IPS-18a (cell line): ENCODE data around the gene CD200R1.

Source experiments
- H3K27ac ChIP-seq: one replicate; pipeline ENCODE4 v1.5.1; 2013; ENCODE audit warnings: low read length
- H3K27me3 ChIP-seq: one replicate; pipeline ENCODE4 v1.6.1; 2013; ENCODE audit warnings: mild to moderate bottlenecking, low read length; ENCODE audit not compliant: control insufficient read depth, insufficient read depth
- H3K36me3 ChIP-seq: one replicate; pipeline ENCODE4 v1.6.1; 2013; ENCODE audit warnings: low read depth, low read length; ENCODE audit not compliant: control insufficient read depth
- H3K4me1 ChIP-seq: one replicate; pipeline ENCODE4 v1.6.1; 2013; ENCODE audit warnings: low read depth, low read length; ENCODE audit not compliant: control insufficient read depth
- H3K4me3 ChIP-seq: one replicate; pipeline ENCODE4 v1.5.1; 2013; ENCODE audit warnings: low read length
- H3K9ac ChIP-seq: one replicate; pipeline ENCODE4 v1.6.1; 2013; ENCODE audit warnings: mild to moderate bottlenecking, low read length, moderate library complexity
- H3K9me3 ChIP-seq: one replicate; pipeline ENCODE4 v1.6.1; 2013; ENCODE audit warnings: low read depth, low read length; ENCODE audit not compliant: control insufficient read depth

The CD200R1 gene

GRCh38 chr3:112995800-112996199 lies 20.9 kb upstream of the CD200R1 start:
- no peaks in the 10 kb centered on the region for H3K9me3 ChIP-seq
- no peak overlapping the region for H3K9ac ChIP-seq
- no peak overlapping the region for H3K27ac ChIP-seq
- H3K27me3 ChIP-seq = no peaks in the 10 kb centered on the region
- H3K4me1 ChIP-seq = peaks cover 7% of the 10 kb centered on the region
- no peak overlapping the region for H3K4me3 ChIP-seq
- peaks cover 29% of the 10 kb centered on the region for H3K36me3 ChIP-seq

GRCh38 chr3:112990672-112991602 lies 16.0 kb upstream of the CD200R1 start, which contains the start of gene GTPBP8:
TSS of gene GTPBP8 (plus strand) at chr3:112990984. CDS start at chr3:112991000, 16 bp downstream.
- Histone ChIP-seq H3K9me3 (no peaks in the 10 kb centered on the region), H3K4me3 (peak within 1 kb of the TSS; percentile 94), H3K27ac (peak within 1 kb of the TSS; percentile 97), H3K36me3 (peaks cover 5% of the 10 kb centered on the region), H3K4me1 (peaks cover 9% of the 10 kb centered on the region), H3K9ac (peak within 1 kb of the TSS; percentile 94), H3K27me3 (no peaks in the 10 kb centered on the region)

- H3K4me1 ChIP-seq = peaks cover 9% of the 10 kb centered on the region
- no peaks in the 10 kb centered on the region for H3K36me3 ChIP-seq
- H3K4me3 ChIP-seq = no peak overlapping the region
- H3K27me3 ChIP-seq = no peaks in the 10 kb centered on the region
- no peak overlapping the region for H3K27ac ChIP-seq
- H3K9me3 ChIP-seq = no peaks in the 10 kb centered on the region
- H3K9ac ChIP-seq = no peak overlapping the region
Observed at GRCh38 chr3:112987710-112988334, 12.9 kb upstream of the CD200R1 start.

GRCh38 chr3:112984485-112984884 lies 9.6 kb upstream of the CD200R1 start:
- H3K4me3 ChIP-seq = no peak overlapping the region
- no peaks in the 10 kb centered on the region for H3K9me3 ChIP-seq
- H3K36me3 ChIP-seq = no peaks in the 10 kb centered on the region
- H3K27ac ChIP-seq = no peak overlapping the region
- no peak overlapping the region for H3K9ac ChIP-seq
- H3K4me1 ChIP-seq = no peaks in the 10 kb centered on the region
- no peaks in the 10 kb centered on the region for H3K27me3 ChIP-seq

GRCh38 chr3:112982710-112983109 lies 7.8 kb upstream of the CD200R1 start:
- Histone ChIP-seq H3K4me1 (peaks cover 3% of the 10 kb centered on the region), H3K4me3 (no peak overlapping the region), H3K27ac (no peak overlapping the region), H3K9me3 (no peaks in the 10 kb centered on the region), H3K27me3 (no peaks in the 10 kb centered on the region), H3K36me3 (no peaks in the 10 kb centered on the region), H3K9ac (no peak overlapping the region)

- Histone ChIP-seq H3K36me3 (no peaks in the 10 kb centered on the region), H3K4me1 (peaks cover 3% of the 10 kb centered on the region), H3K27ac (no peak overlapping the region), H3K9me3 (no peaks in the 10 kb centered on the region), H3K9ac (no peak overlapping the region), H3K4me3 (no peak overlapping the region), H3K27me3 (no peaks in the 10 kb centered on the region)
Observed at GRCh38 chr3:112980080-112980479, 5.2 kb upstream of the CD200R1 start.

GRCh38 chr3:112979244-112979832 lies 4.4 kb upstream of the CD200R1 start:
- no peaks in the 10 kb centered on the region for H3K9me3 ChIP-seq
- no peaks in the 10 kb centered on the region for H3K27me3 ChIP-seq
- no peaks in the 10 kb centered on the region for H3K36me3 ChIP-seq
- H3K27ac ChIP-seq = no peak overlapping the region
- no peak overlapping the region for H3K9ac ChIP-seq
- H3K4me3 ChIP-seq = no peak overlapping the region
- peaks cover 3% of the 10 kb centered on the region for H3K4me1 ChIP-seq

GRCh38 chr3:112976953-112977352 lies 2.0 kb upstream of the CD200R1 start:
- H3K27me3 ChIP-seq = no peaks in the 10 kb centered on the region
- H3K9me3 ChIP-seq = no peaks in the 10 kb centered on the region
- H3K9ac ChIP-seq = no peak overlapping the region
- no peaks in the 10 kb centered on the region for H3K36me3 ChIP-seq
- H3K27ac ChIP-seq = no peak overlapping the region
- peaks cover 3% of the 10 kb centered on the region for H3K4me1 ChIP-seq
- H3K4me3 ChIP-seq = no peak overlapping the region

- H3K36me3 ChIP-seq = no peaks in the 10 kb centered on the region
- H3K27me3 ChIP-seq = no peaks in the 10 kb centered on the region
- H3K27ac ChIP-seq = no peak overlapping the region
- no peaks in the 10 kb centered on the region for H3K9me3 ChIP-seq
- H3K4me1 ChIP-seq = peaks cover 3% of the 10 kb centered on the region
- H3K4me3 ChIP-seq = no peak overlapping the region
- no peak overlapping the region for H3K9ac ChIP-seq
Observed at GRCh38 chr3:112976001-112976400, 1.1 kb upstream of the CD200R1 start.

- H3K27ac ChIP-seq = no peak overlapping the region
- no peaks in the 10 kb centered on the region for H3K9me3 ChIP-seq
- H3K4me1 ChIP-seq = peaks cover 3% of the 10 kb centered on the region
- H3K27me3 ChIP-seq = no peaks in the 10 kb centered on the region
- H3K36me3 ChIP-seq = no peaks in the 10 kb centered on the region
- H3K9ac ChIP-seq = no peak overlapping the region
- no peak overlapping the region for H3K4me3 ChIP-seq
Observed at GRCh38 chr3:112974178-112974517, 755 bp downstream of the CD200R1 start.

GRCh38 chr3:112973325-112974177 lies 1.4 kb downstream of the CD200R1 start:
- Histone ChIP-seq H3K27me3 (no peaks in the 10 kb centered on the region), H3K4me1 (no peaks in the 10 kb centered on the region), H3K36me3 (no peaks in the 10 kb centered on the region), H3K4me3 (no peak overlapping the region), H3K27ac (no peak overlapping the region), H3K9ac (no peak overlapping the region), H3K9me3 (no peaks in the 10 kb centered on the region)
